MCF 10A (cell line): ENCODE data around the gene SMURF2. TPM values are rescaled to one million over a fixed set of nuclear protein-coding genes. Genes with fewer than 3 reads are reported as not detected.

Experiments used
- BruUV-seq: library from RNA; stranded (reverse); fragments of 400-500 nt; replicated peaks from 2 replicates; lab custom pipeline; 2021; lab: Mats Ljungman, UMichigan
- CTCF ChIA-PET: fragments of 300-600 bp; sonication (Branson Sonifier 250); formaldehyde crosslinking; extraction: SDS; loops from one replicate; lab custom pipeline; 2021; ENCODE audit warnings: antibody characterized with exemption, inconsistent platforms; lab: Yijun Ruan, JAX
- POLR2A ChIA-PET: fragments of 300-600, 350-650 bp; sonication (Branson Sonifier 250); formaldehyde crosslinking; extraction: SDS; loops from one replicate; lab custom pipeline; 2020; ENCODE audit warnings: antibody characterized with exemption, inconsistent platforms; lab: Yijun Ruan, JAX
- DNase-seq: peaks from one replicate; pipeline ENCODE4 v3.0.0-alpha.2; 2018; ENCODE audit not compliant: unreplicated experiment
- H3K27ac Mint-ChIP-seq: one replicate; pipeline ENCODE4 v1.8.0; 2022; ENCODE audit warnings: mild to moderate bottlenecking, low read depth, mixed read lengths; ENCODE audit not compliant: unreplicated experiment
- H3K27me3 Mint-ChIP-seq: one replicate; pipeline ENCODE4 v1.8.0; 2022; ENCODE audit warnings: mixed read lengths; ENCODE audit not compliant: insufficient read depth, unreplicated experiment
- H3K36me3 Mint-ChIP-seq: one replicate; pipeline ENCODE4 v1.8.0; 2022; ENCODE audit warnings: mild to moderate bottlenecking, moderate library complexity, mixed read lengths; ENCODE audit not compliant: insufficient read depth, unreplicated experiment
- H3K4me1 Mint-ChIP-seq: one replicate; pipeline ENCODE4 v1.8.0; 2022; ENCODE audit warnings: mixed read lengths; ENCODE audit not compliant: insufficient read depth, unreplicated experiment
- H3K4me3 Mint-ChIP-seq: one replicate; pipeline ENCODE4 v1.8.0; 2022; ENCODE audit warnings: mild to moderate bottlenecking, moderate library complexity, mixed read lengths; ENCODE audit not compliant: unreplicated experiment
- H3K9me3 Mint-ChIP-seq: one replicate; pipeline ENCODE4 v1.8.0; 2022; ENCODE audit warnings: mixed read lengths; ENCODE audit not compliant: unreplicated experiment
- intact Hi-C: fragments of 100-400 bp; cut with micrococcal nuclease; formaldehyde crosslinking; loops from 2 replicates; pipeline ENCODE4 v1.14.1; 2022
- total RNA-seq: library from RNA; stranded (reverse); gene quantifications from 2 replicates; pipeline ENCODE4 v1.2.3, GENCODE V29; 2022
- TF ChIP-seq, protein P1 (sequence below): fragments of 200-600 bp; IDR thresholded peaks from one replicate; pipeline ENCODE4 v1.8.0; 2022; ENCODE audit warnings: antibody characterized with exemption, mild to moderate bottlenecking; ENCODE audit not compliant: unreplicated experiment

The SMURF2 gene
- total RNA-seq, 1 experiment from 2014 or later, result 55.8 TPM

DNA sequence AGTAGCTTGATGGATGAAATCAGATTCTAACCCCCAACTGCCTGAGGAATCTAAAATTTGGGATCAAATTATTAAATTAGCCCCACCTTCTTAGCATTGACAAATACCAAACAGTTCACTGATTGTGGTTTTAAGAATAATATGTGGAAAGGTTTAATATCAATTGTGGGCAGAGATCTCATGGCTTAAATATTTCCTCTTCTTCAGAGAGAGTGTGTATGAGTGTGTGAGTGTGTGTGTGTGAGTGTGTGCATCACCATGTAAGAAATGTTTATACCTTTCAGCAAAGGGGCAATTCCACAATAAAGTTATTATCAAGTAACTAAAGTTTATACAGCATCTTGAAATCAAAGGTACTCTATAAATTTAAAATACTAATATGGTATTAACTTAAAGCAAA is 3.2 kb downstream of the SMURF2 start:
- no peaks in the 10 kb centered on the region for H3K9me3 Mint-ChIP-seq
- H3K27ac Mint-ChIP-seq, result peak overlapping the region; percentile 97
- H3K27me3 Mint-ChIP-seq, result no peaks in the 10 kb centered on the region
- BruUV-seq, result no TSS peak
- ChIA-PET POLR2A (interaction anchor here (0.6 to 14.0 kb wide), 3 partner anchors 10 to 154 kb away, joined by 4 to 143 read pairs (median 5); partner anchors contain the start of genes CEP95 and DDX5), CTCF (no interaction called here)
- peaks cover 22% of the 10 kb centered on the region for H3K36me3 Mint-ChIP-seq
- TF ChIP-seq, protein P1, sequence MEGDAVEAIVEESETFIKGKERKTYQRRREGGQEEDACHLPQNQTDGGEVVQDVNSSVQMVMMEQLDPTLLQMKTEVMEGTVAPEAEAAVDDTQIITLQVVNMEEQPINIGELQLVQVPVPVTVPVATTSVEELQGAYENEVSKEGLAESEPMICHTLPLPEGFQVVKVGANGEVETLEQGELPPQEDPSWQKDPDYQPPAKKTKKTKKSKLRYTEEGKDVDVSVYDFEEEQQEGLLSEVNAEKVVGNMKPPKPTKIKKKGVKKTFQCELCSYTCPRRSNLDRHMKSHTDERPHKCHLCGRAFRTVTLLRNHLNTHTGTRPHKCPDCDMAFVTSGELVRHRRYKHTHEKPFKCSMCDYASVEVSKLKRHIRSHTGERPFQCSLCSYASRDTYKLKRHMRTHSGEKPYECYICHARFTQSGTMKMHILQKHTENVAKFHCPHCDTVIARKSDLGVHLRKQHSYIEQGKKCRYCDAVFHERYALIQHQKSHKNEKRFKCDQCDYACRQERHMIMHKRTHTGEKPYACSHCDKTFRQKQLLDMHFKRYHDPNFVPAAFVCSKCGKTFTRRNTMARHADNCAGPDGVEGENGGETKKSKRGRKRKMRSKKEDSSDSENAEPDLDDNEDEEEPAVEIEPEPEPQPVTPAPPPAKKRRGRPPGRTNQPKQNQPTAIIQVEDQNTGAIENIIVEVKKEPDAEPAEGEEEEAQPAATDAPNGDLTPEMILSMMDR, result no peak
- DNase-seq, result peak; percentile 23
- peaks cover 24% of the 10 kb centered on the region for H3K4me1 Mint-ChIP-seq
- H3K4me3 Mint-ChIP-seq, result peak overlapping the region; percentile 99
- intact Hi-C loops, result no loop called here

DNA sequence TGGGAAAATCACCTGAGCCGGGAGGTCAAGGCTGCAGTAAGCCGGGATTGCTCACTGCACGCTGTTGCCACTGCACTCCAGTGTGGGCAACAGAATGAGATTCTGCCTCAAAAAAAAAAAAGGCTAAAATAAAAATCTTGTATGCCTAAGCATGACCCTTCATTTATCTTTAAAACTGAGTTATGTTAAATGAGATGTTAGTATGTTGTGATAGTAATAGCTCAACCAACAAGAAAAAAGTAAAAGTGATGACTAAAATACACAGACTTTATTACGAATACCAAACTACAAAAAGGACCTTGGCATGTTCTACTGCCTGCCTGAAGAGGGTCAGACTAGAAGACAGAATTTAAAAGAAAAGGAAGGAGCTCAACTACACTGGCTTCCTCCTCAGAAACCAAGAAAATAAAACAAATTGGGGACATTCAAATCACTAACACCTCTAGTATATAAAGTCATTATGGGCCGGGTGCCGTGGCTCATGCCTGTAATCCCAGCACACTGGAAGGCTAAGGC is 4.4 kb downstream of the SMURF2 start:
- Mint-ChIP-seq H3K36me3 (peaks cover 29% of the 10 kb centered on the region), H3K27ac (peak overlapping the region; percentile 75), H3K4me3 (peak overlapping the region; percentile 44), H3K4me1 (peaks cover 35% of the 10 kb centered on the region), H3K9me3 (no peaks in the 10 kb centered on the region), H3K27me3 (no peaks in the 10 kb centered on the region)
- intact Hi-C loops, result no loop called here
- no TSS peak for BruUV-seq
- DNase-seq, result no peak
- TF ChIP-seq, protein P1, result no peak
- ChIA-PET CTCF (interaction anchor here (0.9 kb wide), 1 partner anchor 9 kb away, joined by 7 read pairs; no protein-coding TSS in a partner anchor), POLR2A (interaction anchor here (0.7 to 14.0 kb wide), 3 partner anchors 8 to 510 kb away, joined by 4 to 143 read pairs (median 5); partner anchors contain the start of genes CEP95 and DDX5)

GRCh38 chr17:64655704-64656103 is 6.4 kb downstream of the SMURF2 start:
- no peak overlapping the region for H3K4me3 Mint-ChIP-seq
- TF ChIP-seq, protein P1, result no peak
- H3K9me3 Mint-ChIP-seq, result no peaks in the 10 kb centered on the region
- BruUV-seq, result no TSS peak
- H3K4me1 Mint-ChIP-seq, result peaks cover 32% of the 10 kb centered on the region
- H3K27me3 Mint-ChIP-seq, result no peaks in the 10 kb centered on the region
- DNase-seq, result no peak
- peaks cover 22% of the 10 kb centered on the region for H3K36me3 Mint-ChIP-seq
- H3K27ac Mint-ChIP-seq, result no peak overlapping the region
- CTCF ChIA-PET, result no interaction called here
- intact Hi-C loops, result no loop called here
- POLR2A ChIA-PET, result interaction anchor here (0.6 to 14.0 kb wide), 2 partner anchors 51 to 151 kb away, joined by 3 to 143 read pairs; partner anchors contain the start of genes CEP95 and DDX5

- CTCF ChIA-PET, result interaction anchor here (1.7 kb wide), 1 partner anchor 234 kb away, joined by 5 read pairs; no protein-coding TSS in a partner anchor
- H3K4me1 Mint-ChIP-seq, result peaks cover 28% of the 10 kb centered on the region
Measured at GRCh38 chr17:64653985-64654355, 8.1 kb downstream of the SMURF2 start.

More at GRCh38 chr17:64653985-64654355, 8.1 kb downstream of the SMURF2 start:
- DNase-seq, result no peak
- Mint-ChIP-seq H3K27me3 (no peaks in the 10 kb centered on the region), H3K4me3 (peak overlapping the region; percentile 67), H3K36me3 (peaks cover 22% of the 10 kb centered on the region), H3K27ac (peak overlapping the region; percentile 93), H3K9me3 (no peaks in the 10 kb centered on the region)
- intact Hi-C loops, result no loop called here
- POLR2A ChIA-PET, result interaction anchor here (0.7 to 14.0 kb wide), 5 partner anchors 11 to 814 kb away, joined by 3 to 143 read pairs (median 4); partner anchors contain the start of genes CEP95 and DDX5
- TF ChIP-seq, protein P1, result no peak
- BruUV-seq, result TSS peak; percentile 87
